Upper lobe of right lung (tissue), 1 donor: ENCODE measurements around the gene NPAS3. TPM values are rescaled to one million over a fixed set of nuclear protein-coding genes. Genes with fewer than 3 reads are reported as not detected.

ENCODE experiments used
- ATAC-seq: fragments of 200-7000 bp; cut with Tn5 transposase; one replicate; pipeline ENCODE4 v1.9.1; 2020; ENCODE audit warnings: mild to moderate bottlenecking, moderate library complexity
- DNase-seq: peaks from one replicate; pipeline ENCODE4 v3.0.0-alpha.2; 2020
- H3K27ac ChIP-seq: fragments of 200-600 bp; one replicate; pipeline ENCODE4 v1.8.0; 2022
- H3K27me3 ChIP-seq: fragments of 200-600 bp; one replicate; pipeline ENCODE4 v1.8.0; 2022; ENCODE audit warnings: mild to moderate bottlenecking
- H3K36me3 ChIP-seq: fragments of 200-600 bp; one replicate; pipeline ENCODE4 v1.8.0; 2022
- H3K4me1 ChIP-seq: fragments of 200-600 bp; one replicate; pipeline ENCODE4 v1.8.0; 2022
- H3K4me3 ChIP-seq: fragments of 200-600 bp; one replicate; pipeline ENCODE4 v1.8.0; 2022; ENCODE audit warnings: mild to moderate bottlenecking
- H3K9me3 ChIP-seq: fragments of 200-600 bp; one replicate; pipeline ENCODE4 v1.8.0; 2022
- CTCF ChIP-seq: fragments of 200-600 bp; IDR thresholded peaks from one replicate; pipeline ENCODE4 v1.8.0; 2022; ENCODE audit warnings: antibody characterized with exemption
- intact Hi-C: fragments of 100-400 bp; cut with DNase I; formaldehyde crosslinking; loops from one replicate; pipeline ENCODE4 v1.11.0; 2022
- total RNA-seq: library from RNA; stranded (reverse); fragmentation: NEBNext Ultra II Directional; extraction: Animal tissue kit (Norgen Biotek cat#: 25700); gene quantifications from one replicate; pipeline ENCODE4 v1.2.1, GENCODE V29; 2021
- donor health status: DM: no; HTN: yes; CAD: no; lungs with severe emphysema.

Gene NPAS3
- total RNA-seq, 1 donor from 2014 or later, result 1.2 TPM

DNA sequence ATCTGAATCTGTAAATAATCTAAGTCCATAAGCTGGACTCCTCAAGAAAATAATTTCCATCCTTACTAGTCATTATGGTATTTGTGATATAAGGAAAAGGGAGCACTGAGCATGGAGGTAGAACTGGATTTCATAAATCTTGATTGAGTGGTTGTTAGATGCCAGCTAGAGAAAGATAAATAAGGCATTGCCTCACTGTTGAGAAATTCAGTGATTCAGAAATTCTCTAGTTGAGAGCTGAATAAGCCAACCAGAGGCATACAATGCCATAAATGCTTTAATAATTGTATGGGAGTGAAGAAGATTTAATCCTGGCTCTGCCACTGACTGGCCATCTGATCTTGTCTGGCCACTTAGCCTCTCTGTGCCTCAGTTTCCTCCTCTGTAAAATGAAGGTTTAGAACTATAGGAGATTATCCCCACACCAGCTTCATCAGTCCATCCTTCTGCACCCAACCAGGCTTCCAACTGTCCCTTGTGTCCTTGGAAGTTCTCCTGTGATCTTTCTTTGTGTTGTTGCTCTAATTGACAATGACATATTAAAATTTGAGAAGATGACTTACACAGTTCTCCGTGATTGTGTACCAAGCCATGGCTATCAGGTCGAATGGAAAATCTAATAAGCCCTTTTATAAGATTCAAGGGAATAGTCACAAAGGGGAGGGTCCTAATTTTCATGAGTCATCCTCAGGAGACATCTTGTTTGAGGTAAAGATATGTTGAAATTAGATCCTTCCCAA, 617.9 kb downstream of the NPAS3 start:
- Histone ChIP-seq H3K4me1 (no peaks in the 10 kb centered on the region), H3K4me3 (no peak overlapping the region), H3K27ac (no peak overlapping the region), H3K9me3 (no peaks in the 10 kb centered on the region), H3K27me3 (no peaks in the 10 kb centered on the region), H3K36me3 (no peaks in the 10 kb centered on the region)
- no peak for TF ChIP-seq CTCF
- DNase-seq (no peak), ATAC-seq (no peak)
- intact Hi-C loops, result no loop called here

GRCh38 chr14:33560718-33561431, 622.2 kb downstream of the NPAS3 start:
- TF ChIP-seq CTCF, result no peak
- DNase-seq (no peak), ATAC-seq (no peak)
- H3K36me3 ChIP-seq, result no peaks in the 10 kb centered on the region
- H3K27me3 ChIP-seq, result no peaks in the 10 kb centered on the region
- H3K27ac ChIP-seq, result no peak overlapping the region
- no peaks in the 10 kb centered on the region for H3K9me3 ChIP-seq
- intact Hi-C loops, result no loop called here
- H3K4me1 ChIP-seq, result no peaks in the 10 kb centered on the region
- H3K4me3 ChIP-seq, result no peak overlapping the region

DNA sequence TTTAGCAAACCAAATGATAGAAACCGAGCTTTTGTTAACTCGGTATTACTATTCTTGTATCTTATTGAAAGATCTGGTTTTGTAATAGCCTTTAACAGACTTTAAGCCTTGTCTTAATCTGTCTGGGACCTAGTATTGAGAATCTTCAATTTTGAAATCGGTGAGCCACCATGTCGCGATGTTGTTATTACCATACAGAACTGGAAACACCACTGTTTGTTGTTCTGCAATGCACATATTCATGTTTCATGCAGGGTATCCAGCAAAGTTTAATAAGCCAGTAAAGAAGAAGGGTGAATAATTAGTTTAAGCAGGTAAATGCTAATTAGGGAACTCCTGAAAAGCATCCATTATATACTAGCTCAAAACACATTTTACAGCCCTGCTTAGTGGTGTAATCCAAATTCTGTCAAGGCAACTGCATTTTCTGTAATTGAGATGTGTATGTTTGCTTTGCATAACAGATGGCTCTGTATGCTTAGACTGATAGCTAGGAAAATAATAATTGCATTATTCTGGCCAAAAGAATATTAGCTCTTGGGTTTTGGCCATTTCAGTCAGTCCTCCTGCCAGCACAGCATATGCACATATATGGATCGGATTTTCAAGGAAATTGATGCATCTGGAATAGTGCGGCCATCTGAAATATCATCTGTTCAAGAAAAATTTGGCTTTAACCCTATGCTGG, 623.0 kb downstream of the NPAS3 start:
- intact Hi-C loops, result no loop called here
- DNase-seq (no peak), ATAC-seq (no peak)
- H3K4me3 ChIP-seq, result no peak overlapping the region
- H3K27ac ChIP-seq, result no peak overlapping the region
- no peaks in the 10 kb centered on the region for H3K36me3 ChIP-seq
- H3K4me1 ChIP-seq, result no peaks in the 10 kb centered on the region
- TF ChIP-seq CTCF, result no peak
- H3K9me3 ChIP-seq, result no peaks in the 10 kb centered on the region
- no peaks in the 10 kb centered on the region for H3K27me3 ChIP-seq

GRCh38 chr14:33563191-33563900, 624.7 kb downstream of the NPAS3 start:
- H3K27ac ChIP-seq, result no peak overlapping the region
- H3K9me3 ChIP-seq, result no peaks in the 10 kb centered on the region
- no peaks in the 10 kb centered on the region for H3K4me1 ChIP-seq
- intact Hi-C loops, result no loop called here
- ATAC-seq, result no peak
- TF ChIP-seq CTCF, result no peak
- H3K36me3 ChIP-seq, result no peaks in the 10 kb centered on the region
- no peak overlapping the region for H3K4me3 ChIP-seq
- DNase-seq, result no peak
- no peaks in the 10 kb centered on the region for H3K27me3 ChIP-seq

- H3K4me1 ChIP-seq, result no peaks in the 10 kb centered on the region
- H3K4me3 ChIP-seq, result no peak overlapping the region
- DNase-seq (no peak), ATAC-seq (no peak)
- intact Hi-C loops, result no loop called here
- H3K27me3 ChIP-seq, result no peaks in the 10 kb centered on the region
- no peaks in the 10 kb centered on the region for H3K36me3 ChIP-seq
- no peak overlapping the region for H3K27ac ChIP-seq
- H3K9me3 ChIP-seq, result no peaks in the 10 kb centered on the region
- TF ChIP-seq CTCF, result no peak
These were observed 625.2 kb downstream of the NPAS3 start for GRCh38 chr14:33563901-33564197.
